GM19025 (cell line): ENCODE data around the gene SLC39A5.

Experiments used
- ATAC-seq: cut with Tn5 transposase; IDR thresholded peaks from one replicate; pipeline ENCODE4 v1.9.1; 2021; ENCODE audit warnings: mild to moderate bottlenecking, low read depth, moderate library complexity; ENCODE audit not compliant: unreplicated experiment

SLC39A5 gene

DNA sequence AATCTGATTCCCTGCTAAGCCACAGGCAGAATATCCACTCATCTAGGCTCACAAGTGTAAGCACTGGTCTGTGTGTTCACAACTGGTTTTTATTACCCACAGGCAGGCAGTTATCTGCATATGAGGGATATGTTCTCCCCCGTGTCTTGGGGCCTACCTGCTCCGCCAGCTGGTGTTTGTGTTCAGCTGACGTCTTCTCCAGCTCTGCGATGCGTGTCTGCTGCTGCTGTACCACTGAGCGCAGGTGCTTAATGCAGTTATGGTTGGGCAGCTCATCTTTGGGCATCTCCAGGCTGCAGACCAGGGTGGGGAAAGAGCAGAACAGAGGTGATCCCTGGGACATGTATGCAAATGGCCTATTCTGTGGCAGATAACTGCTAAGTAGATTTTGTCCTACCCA, 21.8 kb upstream of the SLC39A5 start:
- no peak for ATAC-seq

DNA sequence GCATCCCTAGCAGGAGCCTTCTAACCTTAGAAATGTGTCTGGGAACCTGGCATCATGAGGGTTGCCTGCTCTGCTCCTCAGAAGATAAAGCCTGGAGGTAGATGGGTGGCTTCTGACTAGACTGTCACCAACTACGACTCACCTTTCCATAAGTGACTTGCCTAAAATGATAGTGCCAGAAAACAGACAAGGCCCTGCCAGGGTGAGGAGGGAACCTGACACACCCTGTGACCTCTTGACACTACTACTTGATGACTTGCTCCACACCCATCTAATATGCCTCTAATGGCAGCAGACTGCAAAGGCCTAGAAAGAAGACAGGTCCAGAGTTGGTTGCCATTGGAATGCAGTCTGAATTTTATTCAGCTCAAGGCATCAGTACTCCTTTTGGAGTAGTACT, 17.5 kb upstream of the SLC39A5 start:
- no peak for ATAC-seq

DNA sequence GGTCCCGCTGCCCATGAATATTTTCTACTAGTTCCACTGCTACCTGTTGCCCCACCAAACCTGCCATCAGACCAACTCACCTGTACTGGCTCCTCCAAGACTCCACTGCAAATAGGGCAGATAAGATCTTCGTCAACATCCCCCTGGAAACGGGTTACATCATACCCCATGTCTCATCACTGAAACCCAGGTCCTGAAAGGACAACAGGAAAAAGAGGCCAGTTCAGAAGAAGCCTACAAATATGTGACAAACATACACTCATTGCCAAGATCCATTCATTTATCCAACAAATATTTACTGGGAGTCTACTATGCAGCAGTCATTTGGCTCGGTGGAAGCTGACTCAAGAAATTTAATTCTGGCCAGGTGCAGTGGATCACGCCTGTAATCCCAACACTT, 16.0 kb upstream of the SLC39A5 start:
- no peak for ATAC-seq

DNA sequence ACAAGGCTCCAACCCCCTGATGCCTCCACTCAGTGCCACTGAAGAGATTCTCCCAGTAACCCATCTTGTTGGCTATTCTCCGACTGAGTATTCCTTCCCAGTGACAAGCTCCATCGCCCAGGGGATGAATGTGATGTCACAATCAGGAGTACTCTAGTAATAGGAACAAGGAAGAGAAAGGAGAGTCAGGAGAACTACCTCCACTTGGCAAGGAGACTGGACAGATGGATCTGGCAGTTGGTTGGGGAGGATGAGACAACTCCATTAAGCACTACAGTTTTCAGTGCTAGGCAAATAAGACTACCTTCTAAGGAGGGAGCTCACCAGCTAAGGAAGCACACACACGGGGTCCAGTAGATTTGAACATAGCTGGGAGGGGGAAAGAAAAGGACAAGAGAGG, 13.4 kb upstream of the SLC39A5 start:
- no peak for ATAC-seq

DNA sequence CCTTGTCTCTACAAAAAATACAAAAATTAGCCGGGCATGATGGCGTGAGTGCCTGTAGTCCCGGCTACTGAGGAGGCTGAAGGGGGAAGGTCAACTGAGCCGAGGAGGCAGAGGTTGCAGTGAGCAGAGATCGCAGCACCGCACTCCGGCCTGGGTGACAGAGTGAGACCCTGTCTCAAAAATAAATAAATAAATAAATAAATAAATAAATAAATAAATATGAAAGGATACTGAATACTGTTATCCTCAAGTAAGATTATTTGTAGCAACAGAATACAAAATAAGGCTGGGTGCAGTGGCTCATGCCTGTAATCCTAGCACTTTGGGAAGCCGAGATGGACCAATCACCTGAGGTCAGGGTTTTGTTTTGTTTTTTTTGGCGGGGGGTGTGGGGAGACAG, 10.0 kb upstream of the SLC39A5 start:
- ATAC-seq: no peak

DNA sequence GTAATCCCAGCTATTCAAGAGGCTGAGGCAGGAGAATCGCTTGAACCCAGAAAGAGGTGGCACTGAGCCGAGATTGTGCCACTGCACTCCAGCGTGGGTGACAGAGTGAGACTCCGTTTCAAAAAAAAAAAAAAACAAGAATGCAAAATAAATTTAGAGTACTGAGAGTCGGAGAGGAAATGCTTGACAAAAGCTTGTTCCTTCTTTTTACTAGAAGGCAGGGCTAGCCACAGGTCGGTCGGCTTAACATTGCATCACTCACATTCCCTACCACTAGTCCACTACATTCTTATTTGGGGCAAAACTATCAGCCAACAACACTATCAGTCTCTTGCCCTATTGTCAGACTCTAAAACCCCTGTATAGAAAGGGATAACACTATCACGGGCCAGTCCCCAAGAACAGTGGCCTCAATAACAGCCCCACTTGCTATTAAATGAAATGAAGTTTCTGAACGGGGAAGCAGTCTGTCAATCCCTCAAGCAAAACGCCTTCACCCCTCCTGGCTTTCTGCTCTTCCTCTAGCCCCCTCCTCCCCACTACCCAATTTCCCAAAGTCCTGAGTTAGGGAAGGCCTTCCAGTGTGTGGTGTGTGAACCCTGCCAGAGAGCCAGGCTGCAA, 9.1 kb upstream of the SLC39A5 start:
- no peak for ATAC-seq

DNA sequence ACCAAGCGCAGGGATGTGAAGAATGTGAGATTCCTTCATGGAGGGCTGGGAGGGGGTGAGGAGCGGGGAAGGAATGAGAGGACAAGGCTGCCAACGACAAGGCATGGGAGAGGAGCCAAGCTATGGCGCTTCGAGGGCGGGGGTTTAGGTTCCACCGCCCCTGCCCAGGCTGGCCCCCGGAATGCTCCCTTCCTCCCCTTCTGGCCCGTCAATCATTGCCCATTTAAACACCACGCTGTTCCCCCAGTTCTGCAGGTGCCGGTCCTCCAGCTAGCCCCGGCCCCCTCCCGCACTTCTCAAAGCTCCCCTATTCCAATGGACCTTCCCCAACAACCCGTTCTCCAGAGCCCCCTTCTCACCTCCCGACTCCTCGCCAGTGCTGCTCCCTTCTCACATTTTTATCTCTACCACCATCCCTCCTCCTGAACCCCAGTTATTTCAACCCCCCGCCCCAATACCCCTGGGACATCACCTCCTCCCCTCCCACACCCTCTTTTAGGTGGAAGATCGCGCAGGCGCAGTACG, 8.6 kb upstream of the SLC39A5 start:
- ATAC-seq: peak; percentile 20

DNA sequence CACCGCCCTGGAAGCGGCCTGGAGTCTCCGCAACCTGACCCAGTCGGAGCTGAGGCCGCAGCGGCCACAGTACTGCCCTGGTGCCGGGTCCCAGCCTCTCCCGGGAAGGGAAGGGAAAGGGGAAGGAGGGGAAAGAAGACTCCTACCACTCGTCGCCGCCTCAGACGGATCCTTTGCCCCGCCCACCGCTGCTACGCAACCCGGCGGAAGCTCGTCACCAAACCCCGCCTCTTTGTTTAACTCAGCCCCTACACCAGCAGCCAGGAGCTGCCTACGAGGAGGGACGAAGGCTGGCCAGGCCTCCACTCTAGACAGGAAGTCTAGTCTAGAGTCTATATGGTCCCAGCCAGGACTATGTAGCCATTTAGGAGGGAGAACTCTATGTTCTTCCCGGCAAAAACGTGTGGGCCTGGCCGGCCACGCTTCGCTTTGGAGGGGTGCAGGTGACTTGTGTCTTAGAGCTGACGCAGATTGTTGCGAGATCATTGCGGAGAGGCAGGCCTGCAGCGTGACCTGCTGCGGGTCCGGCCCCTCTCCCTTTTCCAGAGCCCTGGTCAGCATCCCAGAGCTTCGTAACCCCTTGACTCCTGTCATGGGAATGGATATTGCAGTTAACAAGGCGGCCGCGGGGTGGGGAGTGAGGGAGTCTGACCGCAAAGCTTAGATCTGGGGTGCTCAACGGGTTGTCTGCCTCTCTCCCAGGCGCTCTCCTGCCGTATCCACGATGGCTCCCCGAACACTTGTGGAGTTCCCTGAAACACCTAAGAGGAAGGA, 7.9 kb upstream of the SLC39A5 start, which contains the start of gene RNF41:
Gene RNF41 (minus strand): TSS at position 166 of the 774 bp plus-strand sequence. CDS start 7,875 bp downstream, outside the sequence.
- peak; percentile 76 for ATAC-seq

DNA sequence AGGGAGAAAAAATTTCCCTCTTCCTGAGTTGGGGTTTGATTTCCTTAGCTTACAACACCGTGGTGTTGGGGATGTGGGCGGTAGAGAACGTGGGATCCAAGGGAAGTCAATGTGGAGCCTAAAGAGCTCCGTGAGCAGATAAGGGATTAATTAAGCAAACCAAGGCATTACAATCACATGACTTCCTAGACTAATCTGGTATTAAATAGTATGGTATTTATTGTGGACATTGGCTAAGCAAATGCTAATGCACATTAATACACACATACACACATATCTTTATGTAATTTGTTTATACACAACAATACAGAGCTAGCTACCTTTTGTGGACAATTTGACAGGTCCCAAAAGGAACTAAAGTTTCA, 7.3 kb upstream of the SLC39A5 start:
- ATAC-seq: no peak

DNA sequence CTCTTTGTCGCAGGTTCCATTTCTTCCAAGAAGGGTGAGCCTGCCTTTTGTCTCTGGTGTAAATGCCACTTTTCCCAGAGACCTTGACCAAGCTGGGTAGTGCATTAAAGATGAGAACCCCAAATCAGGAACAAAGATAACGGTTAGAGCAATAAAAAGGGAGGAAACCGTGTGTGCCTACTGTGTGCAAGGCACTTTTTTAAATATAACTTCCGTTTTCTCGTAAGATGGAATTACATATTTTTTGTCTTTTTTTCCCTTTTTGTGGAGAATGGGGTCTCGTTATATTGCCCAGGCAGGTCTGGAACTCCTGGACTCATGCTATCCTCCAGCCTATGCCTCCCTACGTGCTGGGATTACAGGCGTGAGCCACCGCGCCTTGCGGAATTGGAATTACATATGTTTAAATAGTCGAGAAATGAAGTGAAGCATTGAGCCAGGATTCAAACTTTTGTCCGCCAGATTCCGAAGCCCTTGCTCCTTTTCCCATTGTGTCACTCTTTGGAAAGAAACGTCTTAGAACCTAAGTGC, 6.2 kb upstream of the SLC39A5 start:
- ATAC-seq: no peak

DNA sequence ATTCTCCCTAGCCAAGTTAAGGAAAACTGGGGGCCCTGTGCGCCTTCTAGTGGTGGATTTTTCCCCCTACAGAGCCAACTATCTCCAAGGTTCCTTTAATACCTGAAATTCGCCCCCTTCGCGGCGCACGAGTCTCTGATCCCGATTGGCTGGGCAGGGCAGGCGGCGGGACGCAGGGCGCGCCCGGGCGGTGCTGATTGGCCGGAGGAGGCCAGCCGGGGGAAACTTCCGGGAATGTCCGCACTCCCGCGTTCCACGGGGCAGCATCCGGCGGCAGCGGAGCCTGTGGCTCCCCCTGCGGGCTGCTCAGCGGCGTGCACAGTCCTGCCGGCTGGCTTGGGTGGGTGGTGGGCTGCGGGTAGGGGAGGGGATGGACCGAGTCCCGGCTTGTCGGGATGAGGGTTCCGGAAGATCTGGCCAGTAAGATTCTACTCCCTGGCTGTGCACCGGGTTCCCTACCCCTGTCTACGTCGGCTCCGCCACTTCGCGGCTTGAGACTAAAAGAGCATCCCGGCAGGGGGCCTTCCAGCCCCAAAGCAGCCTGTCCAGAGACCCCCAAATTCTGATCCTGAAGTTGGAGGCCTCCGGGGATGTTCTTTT, 5.6 kb upstream of the SLC39A5 start, which contains the start of gene NABP2:
Gene NABP2 (plus strand): TSS at position 241 of the 600 bp plus-strand sequence. CDS start 515 bp downstream, outside the sequence.
- ATAC-seq: peak; percentile 79

DNA sequence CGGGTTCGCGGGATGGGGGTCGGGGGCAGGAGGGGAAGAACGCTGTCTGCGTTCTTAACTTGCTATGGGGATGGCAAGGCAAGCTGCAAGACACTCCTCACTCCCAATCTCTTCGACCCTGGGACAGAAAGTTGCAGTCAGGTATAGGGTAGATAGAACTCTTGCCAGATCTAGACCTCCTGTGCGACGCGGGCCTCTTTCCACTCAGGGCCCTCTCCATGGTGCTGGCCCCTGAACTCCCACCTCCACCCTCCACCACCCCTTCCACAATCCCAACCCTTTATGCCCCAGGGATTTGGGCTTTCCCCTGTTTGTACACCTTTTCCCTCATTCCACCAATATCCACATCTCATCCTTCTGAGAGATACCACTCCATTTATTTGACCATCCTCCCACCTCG, 4.9 kb upstream of the SLC39A5 start:
- no peak for ATAC-seq

DNA sequence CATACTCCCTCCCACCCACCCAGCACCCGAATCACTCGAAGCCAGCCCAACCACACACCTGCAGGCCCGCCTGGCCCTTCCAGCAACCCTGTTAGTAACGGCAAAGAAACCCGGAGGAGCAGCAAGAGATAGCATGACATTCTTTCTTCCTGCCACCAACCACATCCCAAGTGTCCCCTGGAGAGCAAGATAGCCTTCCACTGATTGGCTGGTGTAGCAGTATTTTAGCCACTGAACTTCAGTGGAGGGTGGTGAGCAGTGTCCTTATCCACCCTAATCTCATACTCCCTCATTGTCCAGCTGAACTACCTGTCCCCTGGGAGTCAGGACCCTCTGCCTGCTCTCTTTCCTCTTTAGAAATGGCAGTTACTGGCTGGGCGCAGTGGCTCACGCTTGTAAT, 769 bp upstream of the SLC39A5 start:
- ATAC-seq: no peak

DNA sequence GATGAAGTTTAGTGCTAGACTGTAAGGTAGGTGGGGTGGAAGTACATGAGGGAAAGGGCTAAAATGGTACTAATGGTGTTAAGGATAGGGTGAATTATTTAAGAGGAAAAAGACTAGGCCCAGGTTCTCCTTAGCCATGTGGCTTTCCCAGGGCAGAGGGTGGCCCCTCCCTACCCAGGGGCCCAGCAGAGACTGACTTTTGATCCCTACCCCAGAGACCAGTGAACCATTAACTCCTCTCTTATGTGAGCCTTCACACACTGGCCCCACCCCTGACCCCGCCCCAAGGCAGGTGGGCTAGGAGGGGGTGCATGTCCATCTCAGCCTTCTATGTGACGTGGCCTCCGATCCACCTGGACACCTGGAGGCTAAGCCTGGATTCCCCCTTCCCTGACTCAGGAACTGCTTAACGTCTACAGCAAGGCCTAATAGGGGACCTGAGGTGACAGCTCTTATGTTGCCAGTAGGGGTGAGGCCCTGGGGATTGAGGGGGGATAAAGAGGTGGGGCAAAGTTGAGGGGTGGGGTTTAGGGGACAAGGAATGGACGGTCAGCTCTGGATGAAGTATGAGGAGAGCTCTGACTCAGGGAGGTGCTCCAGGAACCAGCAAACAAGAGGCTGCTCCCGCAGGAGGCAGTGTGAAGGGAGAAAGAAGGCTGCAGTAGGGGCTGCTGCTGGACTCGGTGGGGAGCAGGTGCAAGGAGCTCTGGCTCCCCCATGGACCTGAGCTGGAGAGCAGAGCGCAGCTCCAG, 757 bp downstream of the SLC39A5 start:
- ATAC-seq: no peak

DNA sequence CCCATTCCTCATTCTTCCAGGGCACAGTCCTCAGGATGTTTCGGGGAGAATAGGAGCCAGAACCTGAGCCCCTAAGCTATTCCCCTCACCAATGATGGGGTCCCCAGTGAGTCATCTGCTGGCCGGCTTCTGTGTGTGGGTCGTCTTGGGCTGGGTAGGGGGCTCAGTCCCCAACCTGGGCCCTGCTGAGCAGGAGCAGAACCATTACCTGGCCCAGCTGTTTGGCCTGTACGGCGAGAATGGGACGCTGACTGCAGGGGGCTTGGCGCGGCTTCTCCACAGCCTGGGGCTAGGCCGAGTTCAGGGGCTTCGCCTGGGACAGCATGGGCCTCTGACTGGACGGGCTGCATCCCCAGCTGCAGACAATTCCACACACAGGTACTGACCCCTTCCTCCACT, 1.3 kb downstream of the SLC39A5 start:
- ATAC-seq: no peak

DNA sequence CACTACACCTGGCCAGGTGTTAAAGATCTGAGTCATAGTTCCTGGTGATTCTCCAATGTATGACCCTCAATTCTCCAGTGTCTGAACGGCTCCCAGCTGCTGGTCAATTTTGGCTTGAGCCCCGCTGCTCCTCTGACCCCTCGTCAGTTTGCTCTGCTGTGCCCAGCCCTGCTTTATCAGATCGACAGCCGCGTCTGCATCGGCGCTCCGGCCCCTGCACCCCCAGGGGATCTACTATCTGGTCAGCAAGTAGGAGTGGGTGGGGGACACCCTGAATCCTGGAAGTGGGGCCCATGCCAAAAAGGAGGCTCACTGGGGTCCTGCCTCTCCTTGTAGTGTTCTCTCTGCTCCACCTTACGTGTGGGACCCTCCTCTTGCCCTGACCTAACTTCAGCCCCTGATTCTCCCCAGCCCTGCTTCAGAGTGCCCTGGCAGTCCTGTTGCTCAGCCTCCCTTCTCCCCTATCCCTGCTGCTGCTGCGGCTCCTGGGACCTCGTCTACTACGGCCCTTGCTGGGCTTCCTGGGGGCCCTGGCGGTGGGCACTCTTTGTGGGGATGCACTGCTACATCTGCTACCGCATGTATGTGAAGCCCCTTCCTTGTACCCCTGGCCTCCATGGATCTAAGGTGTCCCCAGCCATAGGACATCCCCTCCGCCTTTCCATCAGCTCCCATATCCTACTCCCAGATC, 5.0 kb downstream of the SLC39A5 start:
- no peak for ATAC-seq

DNA sequence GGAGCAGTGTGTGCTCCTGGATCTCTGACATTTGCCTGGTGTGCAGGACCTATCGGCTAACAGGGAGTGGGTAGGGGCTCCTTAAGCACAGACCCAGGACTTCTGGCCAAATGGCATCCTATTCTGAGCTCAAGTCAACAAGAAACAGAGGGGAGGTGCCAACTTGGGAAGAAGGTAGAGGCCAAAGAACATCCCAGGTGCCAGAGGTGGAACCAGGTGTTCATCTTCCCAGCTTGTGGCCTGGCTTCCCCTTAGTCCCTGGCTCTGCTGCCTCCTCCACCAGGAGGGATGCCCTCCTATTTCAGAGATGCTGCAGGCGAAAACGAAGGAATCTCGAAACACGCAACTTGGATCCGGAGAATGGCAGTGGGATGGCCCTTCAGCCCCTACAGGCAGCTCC, 6.2 kb downstream of the SLC39A5 start:
- ATAC-seq: no peak

DNA sequence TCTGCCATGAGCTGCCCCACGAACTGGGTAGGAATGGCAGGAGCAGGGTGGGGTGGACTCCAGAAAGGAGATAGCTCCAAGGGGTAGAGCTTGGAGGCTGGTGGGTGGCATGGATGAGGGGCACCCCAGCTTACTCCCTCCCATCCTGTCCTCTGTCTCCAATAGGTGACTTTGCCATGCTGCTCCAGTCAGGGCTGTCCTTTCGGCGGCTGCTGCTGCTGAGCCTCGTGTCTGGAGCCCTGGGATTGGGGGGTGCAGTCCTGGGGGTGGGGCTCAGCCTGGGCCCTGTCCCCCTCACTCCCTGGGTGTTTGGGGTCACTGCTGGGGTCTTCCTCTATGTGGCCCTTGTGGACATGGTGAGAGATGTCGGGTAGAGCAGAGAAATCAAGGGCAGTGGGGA, 7.1 kb downstream of the SLC39A5 start:
- no peak for ATAC-seq

DNA sequence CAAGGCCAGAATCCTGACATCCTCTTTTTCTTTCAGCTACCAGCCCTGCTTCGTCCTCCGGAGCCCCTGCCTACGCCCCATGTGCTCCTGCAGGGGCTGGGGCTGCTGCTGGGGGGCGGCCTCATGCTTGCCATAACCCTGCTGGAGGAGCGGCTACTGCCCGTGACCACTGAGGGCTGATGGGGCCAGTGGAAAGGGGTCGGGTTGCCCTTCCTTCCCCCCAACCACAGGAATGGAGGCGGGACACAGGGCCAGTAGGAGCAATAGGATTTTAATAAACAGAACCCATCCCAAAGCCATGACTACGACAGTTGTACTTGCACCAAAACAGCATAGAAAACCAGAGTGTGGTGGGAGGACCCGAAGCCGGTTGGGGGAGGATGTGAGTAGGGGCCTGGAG, 7.7 kb downstream of the SLC39A5 start:
- ATAC-seq: no peak
